Erythroblast (primary cell): ENCODE measurements around the gene FDCSP.

Experiments used
- GATA1 ChIP-seq: IDR thresholded peaks from 2 replicates; pipeline ENCODE4 v1.6.1; 2011; ENCODE audit warnings: low read depth, mild to moderate bottlenecking, control low read depth, low read length, moderate library complexity
- POLR2A ChIP-seq: IDR thresholded peaks from 2 replicates; pipeline ENCODE4 v1.6.1; 2011; ENCODE audit warnings: mild to moderate bottlenecking, low read length

GRCh38 chr4:70277121-70277520 is 51.2 kb downstream of the FDCSP start:
- no peak for TF ChIP-seq POLR2A
- TF ChIP-seq GATA1 = no peak
